SK-N-MC (cell line): Measurements from ENCODE around the gene OSTF1.

Source experiments
- DNase-seq: peaks from one replicate; pipeline ENCODE4 v3.0.0-alpha.2; 2011; ENCODE audit warnings: low read depth, low spot score
- H3K27ac ChIP-seq: fragments of 200-600 bp; sonication (generic); 2 replicates; pipeline ENCODE4 v1.5.1; 2016; ENCODE audit warnings: mixed run types
- H3K36me3 ChIP-seq: fragments of 200-600 bp; sonication (generic); 2 replicates; pipeline ENCODE4 v1.6.1; 2017; ENCODE audit warnings: antibody characterized with exemption, low read length, mixed read lengths; ENCODE audit not compliant: insufficient read depth
- H3K4me3 ChIP-seq: fragments of 200-600 bp; sonication (generic); 2 replicates; pipeline ENCODE4 v1.5.1; 2016
- H3K9ac ChIP-seq: fragments of 200-600 bp; sonication (generic); 2 replicates; pipeline ENCODE4 v1.8.0; 2017; ENCODE audit warnings: mixed run types, mixed read lengths; ENCODE audit not compliant: insufficient read length
- H3K9me3 ChIP-seq: fragments of 200-600 bp; sonication (generic); 2 replicates; pipeline ENCODE4 v1.6.1; 2017; ENCODE audit warnings: low read depth, mild to moderate bottlenecking, antibody characterized with exemption, low read length, moderate library complexity, mixed read lengths
- EZH2 ChIP-seq: fragments of 200-600 bp; sonication (generic); IDR thresholded peaks from one replicate; pipeline ENCODE4 v1.6.1; 2017; ENCODE audit warnings: antibody characterized with exemption
- FOXP2 ChIP-seq: optimal IDR thresholded peaks from 2 replicates; pipeline ENCODE3; 2011; ENCODE audit warnings: mild to moderate bottlenecking, moderate library complexity; ENCODE audit not compliant: insufficient read depth; ENCODE audit errors: extremely low read length, control extremely low read depth
- POLR2AphosphoS5 ChIP-seq: IDR thresholded peaks from 2 replicates; pipeline ENCODE4 v1.6.1; 2012; ENCODE audit warnings: mild to moderate bottlenecking, low read depth, low read length, borderline replicate concordance

OSTF1 gene

GRCh38 chr9:75105019-75105540 is 16.8 kb downstream of the OSTF1 start:
- no peak for DNase-seq
- no peak overlapping the region for H3K4me3 ChIP-seq
- H3K36me3 ChIP-seq, result no peaks in the 10 kb centered on the region
- no peak overlapping the region for H3K9ac ChIP-seq
- H3K9me3 ChIP-seq, result no peaks in the 10 kb centered on the region
- TF ChIP-seq POLR2AphosphoS5, result no peak
- H3K27ac ChIP-seq, result no peak overlapping the region

- Histone ChIP-seq H3K27ac (no peak overlapping the region), H3K9me3 (no peaks in the 10 kb centered on the region), H3K36me3 (no peaks in the 10 kb centered on the region), H3K9ac (no peak overlapping the region), H3K4me3 (no peak overlapping the region)
- no peak for TF ChIP-seq POLR2AphosphoS5
- TF ChIP-seq FOXP2, result no peak
- no peak for TF ChIP-seq EZH2
- DNase-seq, result no peak
These were observed 17.5 kb downstream of the OSTF1 start for GRCh38 chr9:75105841-75106240.

GRCh38 chr9:75106857-75107256 is 18.5 kb downstream of the OSTF1 start:
- H3K27ac ChIP-seq, result no peak overlapping the region
- H3K36me3 ChIP-seq, result no peaks in the 10 kb centered on the region
- H3K9ac ChIP-seq, result no peak overlapping the region
- no peak for DNase-seq
- H3K4me3 ChIP-seq, result no peak overlapping the region
- TF ChIP-seq POLR2AphosphoS5, result no peak
- TF ChIP-seq FOXP2, result no peak
- no peak for TF ChIP-seq EZH2
- H3K9me3 ChIP-seq, result no peaks in the 10 kb centered on the region

- H3K9ac ChIP-seq, result no peak overlapping the region
- no peak for DNase-seq
These were observed 20.3 kb downstream of the OSTF1 start for GRCh38 chr9:75108571-75108970.

GRCh38 chr9:75109210-75109839 is 21.0 kb downstream of the OSTF1 start:
- DNase-seq, result no peak
- Histone ChIP-seq H3K36me3 (no peaks in the 10 kb centered on the region), H3K27ac (no peak overlapping the region), H3K9me3 (no peaks in the 10 kb centered on the region), H3K9ac (no peak overlapping the region), H3K4me3 (no peak overlapping the region)
- no peak for TF ChIP-seq POLR2AphosphoS5
- TF ChIP-seq EZH2, result no peak
- no peak for TF ChIP-seq FOXP2

More at GRCh38 chr9:75108571-75108970, 20.3 kb downstream of the OSTF1 start:
- no peak overlapping the region for H3K27ac ChIP-seq
- TF ChIP-seq POLR2AphosphoS5, result no peak
- TF ChIP-seq EZH2, result no peak
- TF ChIP-seq FOXP2, result no peak
- no peak overlapping the region for H3K4me3 ChIP-seq
- no peaks in the 10 kb centered on the region for H3K9me3 ChIP-seq
- no peaks in the 10 kb centered on the region for H3K36me3 ChIP-seq

GRCh38 chr9:75111019-75111622 is 22.8 kb downstream of the OSTF1 start:
- no peak overlapping the region for H3K27ac ChIP-seq
- H3K9ac ChIP-seq, result no peak overlapping the region
- H3K36me3 ChIP-seq, result no peaks in the 10 kb centered on the region
- H3K4me3 ChIP-seq, result no peak overlapping the region
- TF ChIP-seq FOXP2, result no peak
- TF ChIP-seq POLR2AphosphoS5, result no peak
- TF ChIP-seq EZH2, result no peak
- no peak for DNase-seq
- H3K9me3 ChIP-seq, result no peaks in the 10 kb centered on the region

GRCh38 chr9:75112789-75113188 is 24.5 kb downstream of the OSTF1 start:
- peak overlapping the region; percentile 66; the same call in 1 of the 2 replicates for H3K27ac ChIP-seq
- no peak for DNase-seq
- no peaks in the 10 kb centered on the region for H3K36me3 ChIP-seq
- TF ChIP-seq FOXP2 (no peak), POLR2AphosphoS5 (no peak), EZH2 (no peak)
- H3K4me3 ChIP-seq, result peak overlapping the region; percentile 57
- H3K9me3 ChIP-seq, result no peaks in the 10 kb centered on the region
- H3K9ac ChIP-seq, result no peak overlapping the region

GRCh38 chr9:75116306-75116705 is 28.0 kb downstream of the OSTF1 start:
- Histone ChIP-seq H3K27ac (no peak overlapping the region), H3K36me3 (no peaks in the 10 kb centered on the region), H3K4me3 (no peak overlapping the region), H3K9me3 (no peaks in the 10 kb centered on the region), H3K9ac (no peak overlapping the region)
- no peak for DNase-seq
- TF ChIP-seq EZH2 (no peak), FOXP2 (no peak)

- H3K4me3 ChIP-seq, result no peak overlapping the region
- DNase-seq, result no peak
- H3K36me3 ChIP-seq, result no peaks in the 10 kb centered on the region
- H3K9ac ChIP-seq, result no peak overlapping the region
- no peak for TF ChIP-seq EZH2
- no peak for TF ChIP-seq FOXP2
- TF ChIP-seq POLR2AphosphoS5, result no peak
- H3K27ac ChIP-seq, result no peak overlapping the region
- H3K9me3 ChIP-seq, result no peaks in the 10 kb centered on the region
These were observed 29.2 kb downstream of the OSTF1 start for GRCh38 chr9:75117564-75117963.
